ENCODE measurements around the gene LRP8.

Gene LRP8

DNA sequence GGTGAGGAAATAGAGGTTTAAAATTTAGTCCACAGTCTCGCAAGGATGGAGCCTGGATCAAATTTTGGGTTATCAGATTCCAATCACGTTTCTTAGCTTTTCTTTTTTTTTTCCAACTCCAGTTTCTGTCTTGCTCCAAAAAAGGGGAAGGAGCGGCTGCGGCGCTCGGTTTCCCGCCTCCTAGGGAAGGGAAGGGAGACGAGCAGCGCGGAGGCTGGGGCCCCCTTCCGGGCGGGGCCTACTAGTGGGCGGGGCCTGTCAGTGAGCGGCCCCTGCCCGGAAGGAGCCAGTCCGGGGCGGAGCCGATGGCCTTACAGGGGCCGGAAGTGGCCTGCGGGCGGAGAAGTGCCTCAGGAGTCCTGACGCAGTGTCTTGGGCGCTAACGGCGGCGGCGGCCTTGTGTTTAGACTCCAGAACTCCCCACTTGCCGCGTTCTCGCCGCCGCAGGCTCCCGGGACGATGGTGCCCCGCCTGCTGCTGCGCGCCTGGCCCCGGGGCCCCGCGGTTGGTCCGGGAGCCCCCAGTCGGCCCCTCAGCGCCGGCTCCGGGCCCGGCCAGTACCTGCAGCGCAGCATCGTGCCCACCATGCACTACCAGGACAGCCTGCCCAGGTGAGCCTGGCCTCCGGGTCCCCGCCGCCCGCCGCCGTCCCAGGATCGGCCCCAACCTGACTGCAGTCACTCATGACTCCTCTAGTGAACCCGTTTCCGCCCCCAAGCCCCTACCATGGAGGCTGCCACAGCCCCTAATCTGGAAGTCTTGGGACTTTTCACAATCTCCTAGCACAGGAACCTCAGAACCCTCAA is 131.2 kb downstream of the LRP8 start, which contains the start of gene CPT2:
CPT2 (plus strand) TSS at position 340 of the 806 bp plus-strand sequence; CDS start at position 460, 120 bp downstream.
- Mint-ChIP-seq H3K4me1 (ENCODE audit: low read depth) (peaks cover 24% of the 10 kb centered on the region), H3K36me3 (ENCODE audit: low read depth) (peaks cover 16% of the 10 kb centered on the region), H3K9me3 (no peaks in the 10 kb centered on the region), H3K27me3 (ENCODE audit: low read depth) (no peaks in the 10 kb centered on the region), H3K27ac (peak within 1 kb of the TSS; percentile 96), H3K4me3 (peak within 1 kb of the TSS; percentile 90)

DNA sequence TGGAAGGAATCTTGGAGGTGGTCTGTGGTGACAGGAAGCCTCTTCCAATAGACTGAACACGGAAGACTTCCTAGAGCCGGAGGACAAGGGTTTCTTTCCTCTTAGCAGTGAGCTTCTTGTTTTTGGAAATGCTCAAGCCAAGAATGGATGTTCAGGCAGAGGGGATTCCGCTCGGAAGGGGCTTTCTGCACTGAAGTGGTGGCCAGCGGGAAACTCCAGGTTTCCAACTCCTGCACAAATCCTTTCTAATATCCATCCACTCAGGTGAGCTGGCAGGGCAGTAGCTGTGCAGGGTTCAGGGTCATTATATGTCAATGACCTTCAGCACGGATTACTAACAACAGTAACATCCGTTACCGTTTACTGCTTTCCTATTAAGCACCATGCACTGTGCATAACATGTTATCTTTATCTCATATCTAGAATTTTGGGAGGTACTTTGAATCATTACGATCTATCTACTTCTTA is 131.8 kb downstream of the LRP8 start:
- Mint-ChIP-seq H3K27me3 (ENCODE audit: low read depth) (no peaks in the 10 kb centered on the region), H3K4me1 (ENCODE audit: low read depth) (peaks cover 24% of the 10 kb centered on the region), H3K27ac (peak overlapping the region; percentile 92), H3K36me3 (ENCODE audit: low read depth) (peaks cover 16% of the 10 kb centered on the region), H3K4me3 (peak overlapping the region; percentile 90), H3K9me3 (no peaks in the 10 kb centered on the region)

DNA sequence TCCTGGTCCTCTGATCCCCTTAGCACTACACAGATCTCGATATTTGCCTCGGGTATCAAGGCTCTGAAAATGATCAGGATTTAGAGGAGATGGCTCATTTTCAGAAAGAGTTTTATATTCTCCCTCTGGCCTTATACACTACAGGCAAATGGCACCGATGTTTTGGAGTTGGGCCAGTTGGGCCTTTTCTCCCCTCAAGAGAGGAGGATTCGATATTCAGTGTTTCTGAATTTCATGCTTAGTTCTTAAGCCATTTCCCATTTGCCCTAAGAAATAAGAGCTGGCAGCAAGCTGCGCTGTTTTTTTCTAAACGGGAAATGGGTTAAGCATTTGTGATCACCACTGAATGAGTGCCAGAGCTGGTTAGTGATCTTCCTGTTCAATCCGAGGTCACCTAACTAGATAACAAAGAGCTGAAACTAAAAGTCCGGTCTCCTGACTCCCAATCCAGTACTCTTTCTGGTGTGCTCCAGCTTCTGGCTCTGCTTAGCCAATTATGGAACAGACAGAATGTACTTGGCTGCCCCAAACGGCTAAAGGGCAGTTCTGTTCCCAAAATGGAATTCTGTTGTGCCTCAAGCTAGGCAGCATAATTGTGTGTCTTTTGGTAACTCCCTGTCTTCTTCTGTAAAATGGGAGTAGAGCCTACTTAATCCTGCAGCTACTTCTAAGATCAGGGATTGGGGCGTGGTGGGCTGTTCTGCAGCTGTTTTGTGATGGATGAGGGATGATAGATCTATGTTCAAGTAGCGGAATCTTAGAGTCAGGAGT is 132.4 kb downstream of the LRP8 start:
- peaks cover 14% of the 10 kb centered on the region for H3K36me3 Mint-ChIP-seq (ENCODE audit: low read depth)
- no peak overlapping the region for H3K4me3 Mint-ChIP-seq
- H3K27me3 Mint-ChIP-seq (ENCODE audit: low read depth) = no peaks in the 10 kb centered on the region
- no peaks in the 10 kb centered on the region for H3K9me3 Mint-ChIP-seq
- peaks cover 24% of the 10 kb centered on the region for H3K4me1 Mint-ChIP-seq (ENCODE audit: low read depth)
- no peak overlapping the region for H3K27ac Mint-ChIP-seq

All from T-helper 1 cell treated with Interleukin-12 subunit alpha and Interleukin-12 subunit beta and Interleukin-4 antibody, amounts not matched to agents 30 μg/mL and 1 μg/mL, for 36 hours (primary cell).